ENCODE data around the gene APOC4. TPM values are rescaled to one million over a fixed set of nuclear protein-coding genes. Genes with fewer than 3 reads are reported as not detected.

The APOC4 gene
- polyA plus RNA-seq, 1 donor (not counting 4 experiments of a cell fraction or from before 2014, with no cell fraction given) = not detected

DNA sequence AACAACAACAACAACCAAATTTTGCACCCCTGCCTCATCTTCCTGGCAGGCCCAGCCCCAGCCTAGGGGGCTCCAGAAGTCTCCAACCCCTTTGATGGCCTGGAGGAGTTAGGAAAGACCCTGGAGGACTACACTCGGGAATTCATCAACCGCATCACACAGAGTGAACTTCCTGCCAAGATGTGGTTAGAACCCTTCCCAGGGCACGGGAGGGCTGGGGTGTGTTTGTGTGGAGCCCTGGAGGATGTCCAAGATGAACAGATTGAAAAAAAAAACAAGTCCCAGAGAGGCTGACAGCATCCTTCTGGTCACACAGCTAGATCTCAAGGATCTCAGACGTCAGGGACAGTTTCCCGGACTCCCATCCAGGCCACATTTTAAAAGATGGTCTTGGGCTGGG is 14.3 kb upstream of the APOC4 start:
- H3K4me2 ChIP-seq (ENCODE audit: control insufficient read depth, extremely low read depth, insufficient read depth, low read depth, low read length) = no peak overlapping the region
- TF ChIP-seq CTCF (optimal IDR thresholded peaks at IDR 0.05 in 1 of 3, IDR thresholded peaks at IDR 0.05 in 1 of 3, conservative IDR thresholded peaks at IDR 0.05 in 1 of 3; ENCODE audit: extremely low read depth in 1 of 3, insufficient read depth in 2 of 3, low read length in 3 of 3) (no peak), EZH2 (IDR thresholded peaks at IDR 0.05; ENCODE audit: low read length) (no peak)
- H3K9me1 ChIP-seq (ENCODE audit: control insufficient read depth, extremely low read depth, insufficient read depth, low read length) = no peaks in the 10 kb centered on the region
- DNase-seq (ENCODE audit: low read depth, low spot score) = no peak
- H4K20me1 ChIP-seq (ENCODE audit: control insufficient read depth, extremely low read depth, insufficient read depth, low read length) = no peaks in the 10 kb centered on the region
- H3K4me3 ChIP-seq (ENCODE audit: control insufficient read depth in 2 of 3, extremely low read depth in 1 of 3, insufficient read depth in 2 of 3, low read depth in 1 of 3, low read length in 3 of 3) = no peak overlapping the region
- no peak overlapping the region for H2AFZ ChIP-seq (ENCODE audit: control insufficient read depth, low read length)
- no peak overlapping the region for H3K9ac ChIP-seq (ENCODE audit: control insufficient read depth, extremely low read depth, insufficient read depth, low read length)
- H3K27me3 ChIP-seq (ENCODE audit: control insufficient read depth, extremely low read depth, insufficient read depth, low read length) = peaks cover 4% of the 10 kb centered on the region
- H3K79me2 ChIP-seq (ENCODE audit: control insufficient read depth, insufficient read depth, low read length) = no peaks in the 10 kb centered on the region
- FAIRE-seq = no peak
- H3K9me3 ChIP-seq (ENCODE audit: control insufficient read depth, low read depth, low read length) = no peaks in the 10 kb centered on the region
- dilution Hi-C loops (cut with MboI; ENCODE audit: extremely low pct_ligation_motif_present, low sequenced_read_pairs) = no loop called here
- H3K36me3 ChIP-seq (ENCODE audit: control insufficient read depth in 2 of 2, extremely low read depth in 1 of 2, insufficient read depth in 2 of 2, low read length in 2 of 2) = no peaks in the 10 kb centered on the region
- no peak overlapping the region for H3K27ac ChIP-seq (ENCODE audit: control insufficient read depth, insufficient read depth, low read length)
- H3K4me1 ChIP-seq (ENCODE audit: control insufficient read depth, extremely low read depth, insufficient read depth, low read length) = peaks cover 4% of the 10 kb centered on the region

DNA sequence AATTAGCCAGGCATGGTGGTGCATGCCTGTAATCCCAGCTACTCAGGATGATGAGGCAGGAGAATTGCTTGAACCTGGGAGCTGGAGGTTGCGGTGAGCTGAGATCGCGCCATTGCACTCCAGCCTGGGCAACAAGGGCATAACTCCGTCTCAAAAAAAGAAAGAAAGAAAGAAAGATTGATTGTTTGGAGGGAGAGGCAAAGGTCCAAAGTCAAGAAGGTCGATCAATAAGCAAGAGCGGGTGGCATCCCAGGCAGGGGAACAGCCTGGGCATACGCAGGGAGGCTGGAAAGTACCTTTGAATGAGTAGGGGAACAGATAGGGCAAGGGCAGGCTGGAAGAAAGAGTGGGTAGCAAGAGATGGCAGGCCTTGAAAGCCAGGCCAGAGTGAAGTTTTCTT is 11.9 kb upstream of the APOC4 start:
- Histone ChIP-seq H3K4me2 (ENCODE audit: control insufficient read depth, extremely low read depth, insufficient read depth, low read depth, low read length) (no peak overlapping the region), H3K27ac (ENCODE audit: control insufficient read depth, insufficient read depth, low read length) (no peak overlapping the region), H3K79me2 (ENCODE audit: control insufficient read depth, insufficient read depth, low read length) (no peaks in the 10 kb centered on the region), H3K36me3 (ENCODE audit: control insufficient read depth in 2 of 2, extremely low read depth in 1 of 2, insufficient read depth in 2 of 2, low read length in 2 of 2) (no peaks in the 10 kb centered on the region), H3K4me3 (ENCODE audit: control insufficient read depth in 2 of 3, extremely low read depth in 1 of 3, insufficient read depth in 2 of 3, low read depth in 1 of 3, low read length in 3 of 3) (no peak overlapping the region), H3K9me3 (ENCODE audit: control insufficient read depth, low read depth, low read length) (no peaks in the 10 kb centered on the region), H3K9me1 (ENCODE audit: control insufficient read depth, extremely low read depth, insufficient read depth, low read length) (no peaks in the 10 kb centered on the region), H3K27me3 (ENCODE audit: control insufficient read depth, extremely low read depth, insufficient read depth, low read length) (no peaks in the 10 kb centered on the region), H2AFZ (ENCODE audit: control insufficient read depth, low read length) (no peak overlapping the region), H3K9ac (ENCODE audit: control insufficient read depth, extremely low read depth, insufficient read depth, low read length) (no peak overlapping the region), H3K4me1 (ENCODE audit: control insufficient read depth, extremely low read depth, insufficient read depth, low read length) (peaks cover 4% of the 10 kb centered on the region), H4K20me1 (ENCODE audit: control insufficient read depth, extremely low read depth, insufficient read depth, low read length) (no peaks in the 10 kb centered on the region)
- dilution Hi-C loops (cut with MboI; ENCODE audit: extremely low pct_ligation_motif_present, low sequenced_read_pairs) = no loop called here
- FAIRE-seq (no peak), DNase-seq (ENCODE audit: low read depth, low spot score) (no peak)
- no peak for TF ChIP-seq CTCF (optimal IDR thresholded peaks at IDR 0.05 in 1 of 3, IDR thresholded peaks at IDR 0.05 in 1 of 3, conservative IDR thresholded peaks at IDR 0.05 in 1 of 3; ENCODE audit: extremely low read depth in 1 of 3, insufficient read depth in 2 of 3, low read length in 3 of 3)
- no peak for TF ChIP-seq EZH2 (IDR thresholded peaks at IDR 0.05; ENCODE audit: low read length)

Data from keratinocyte (primary cell).